Measurements from ENCODE around the gene MYLIP. TPM values are rescaled to one million over a fixed set of nuclear protein-coding genes. Genes with fewer than 3 reads are reported as not detected.

Gene MYLIP
- total and polyA plus RNA-seq, 8 donors: 27.8 to 58.1 (median 50.9) TPM

GRCh38 chr6:16166871-16167608 lies 38.2 kb downstream of the MYLIP start:
- H3K4me1 ChIP-seq: peaks cover 3 to 18% of the 10 kb centered on the region in 2 donors
- no peak for ATAC-seq
- no peak overlapping the region for H3K4me3 ChIP-seq
- H3K27me3 ChIP-seq: no peaks in the 10 kb centered on the region
- H3K9me3 ChIP-seq: no peaks in the 10 kb centered on the region
- intact Hi-C loops (cut with DNase I): no loop called here
- no peak for DNase-seq
- no peak overlapping the region for H3K27ac ChIP-seq
- no peak for TF ChIP-seq CTCF (IDR thresholded peaks at IDR 0.05)
- H3K36me3 ChIP-seq: no peaks in the 10 kb centered on the region

- no peak overlapping the region for H3K4me3 ChIP-seq
- no peak for TF ChIP-seq CTCF (IDR thresholded peaks at IDR 0.05)
- no peaks in the 10 kb centered on the region for H3K36me3 ChIP-seq
- H3K4me1 ChIP-seq: peaks cover 3 to 18% of the 10 kb centered on the region in 2 donors
- ATAC-seq (peak; percentile 94), DNase-seq (peak in 2 of 4 donors; percentile 54)
- no peaks in the 10 kb centered on the region for H3K9me3 ChIP-seq
- intact Hi-C loops (cut with DNase I): no loop called here
- no peaks in the 10 kb centered on the region for H3K27me3 ChIP-seq
- no peak overlapping the region for H3K27ac ChIP-seq
Measured at GRCh38 chr6:16168121-16168520, 39.2 kb downstream of the MYLIP start.

GRCh38 chr6:16168858-16169257 lies 40.0 kb downstream of the MYLIP start:
- intact Hi-C loops (cut with DNase I): no loop called here
- ATAC-seq (peak; percentile 61), DNase-seq (peak in 1 of 4 donors; percentile 42)
- no peak overlapping the region for H3K27ac ChIP-seq
- peak in 1 of 2 donors; percentile 17 for TF ChIP-seq CTCF (IDR thresholded peaks at IDR 0.05)
- H3K36me3 ChIP-seq: no peaks in the 10 kb centered on the region
- H3K4me3 ChIP-seq: no peak overlapping the region
- H3K27me3 ChIP-seq: no peaks in the 10 kb centered on the region
- H3K9me3 ChIP-seq: no peaks in the 10 kb centered on the region
- peaks cover 3 to 18% of the 10 kb centered on the region in 2 donors for H3K4me1 ChIP-seq

- H3K4me3 ChIP-seq: no peak overlapping the region
- peaks cover 3 to 18% of the 10 kb centered on the region in 2 donors for H3K4me1 ChIP-seq
- ATAC-seq: no peak
- no peaks in the 10 kb centered on the region for H3K36me3 ChIP-seq
- intact Hi-C loops (cut with DNase I): no loop called here
- H3K27me3 ChIP-seq: no peaks in the 10 kb centered on the region
- H3K9me3 ChIP-seq: no peaks in the 10 kb centered on the region
- no peak for DNase-seq
- no peak for TF ChIP-seq CTCF (IDR thresholded peaks at IDR 0.05)
- no peak overlapping the region for H3K27ac ChIP-seq
Measured at GRCh38 chr6:16171400-16171799, 42.5 kb downstream of the MYLIP start.

GRCh38 chr6:16173167-16173940 lies 44.5 kb downstream of the MYLIP start:
- DNase-seq (no peak), ATAC-seq (no peak)
- intact Hi-C loops (cut with DNase I): no loop called here
- no peaks in the 10 kb centered on the region for H3K27me3 ChIP-seq
- H3K27ac ChIP-seq: no peak overlapping the region
- no peak for TF ChIP-seq CTCF (IDR thresholded peaks at IDR 0.05)
- H3K4me1 ChIP-seq: peaks cover 3 to 5% of the 10 kb centered on the region in 2 donors
- H3K36me3 ChIP-seq: no peaks in the 10 kb centered on the region
- H3K9me3 ChIP-seq: no peaks in the 10 kb centered on the region
- H3K4me3 ChIP-seq: no peak overlapping the region
